G401.6 (cell line): ENCODE measurements around the gene GATD1.

Experiments used
- FAIRE-seq: peaks from 2 replicates; lab custom pipeline; 2012; peaks lifted over from hg19 to GRCh38; lab: Jason Lieb, UNC

GATD1 gene

GRCh38 chr11:778976-779954 lies 2.0 kb upstream of the GATD1 start:
- FAIRE-seq = no peak

GRCh38 chr11:776561-777287 lies 563 bp downstream of the GATD1 start:
- no peak for FAIRE-seq

GRCh38 chr11:776263-776560 lies 1.1 kb downstream of the GATD1 start:
- FAIRE-seq = no peak

- no peak for FAIRE-seq
Observed at GRCh38 chr11:774873-775592, 2.3 kb downstream of the GATD1 start.

GRCh38 chr11:773830-774229 lies 3.5 kb downstream of the GATD1 start:
- no peak for FAIRE-seq

GRCh38 chr11:773425-773824 lies 3.9 kb downstream of the GATD1 start:
- FAIRE-seq = no peak

- no peak for FAIRE-seq
Observed at GRCh38 chr11:772429-773390, 4.6 kb downstream of the GATD1 start.

- FAIRE-seq = no peak
Observed at GRCh38 chr11:771617-772204, 5.6 kb downstream of the GATD1 start.

- FAIRE-seq = no peak
Observed at GRCh38 chr11:770642-771616, 6.4 kb downstream of the GATD1 start.

- FAIRE-seq = no peak
Observed at GRCh38 chr11:769887-770641, 7.2 kb downstream of the GATD1 start.

- no peak for FAIRE-seq
Observed at GRCh38 chr11:767238-767637, 10.0 kb downstream of the GATD1 start.

GRCh38 chr11:766936-767210 lies 10.4 kb downstream of the GATD1 start:
- no peak for FAIRE-seq

GRCh38 chr11:766106-766935 lies 11.0 kb downstream of the GATD1 start:
- no peak for FAIRE-seq

GRCh38 chr11:765802-766091 lies 11.5 kb downstream of the GATD1 start:
- FAIRE-seq = no peak

- no peak for FAIRE-seq
Observed at GRCh38 chr11:765025-765801, 12.1 kb downstream of the GATD1 start.

- no peak for FAIRE-seq
Observed at GRCh38 chr11:764322-765024, 12.8 kb downstream of the GATD1 start.

GRCh38 chr11:763549-764321 lies 13.6 kb downstream of the GATD1 start:
- FAIRE-seq = no peak
